ENCODE measurements around the gene CELSR1.

GRCh38 chr22:46357711-46358520 lies 179.5 kb downstream of the CELSR1 start:
- TF ChIP-seq, protein P1, sequence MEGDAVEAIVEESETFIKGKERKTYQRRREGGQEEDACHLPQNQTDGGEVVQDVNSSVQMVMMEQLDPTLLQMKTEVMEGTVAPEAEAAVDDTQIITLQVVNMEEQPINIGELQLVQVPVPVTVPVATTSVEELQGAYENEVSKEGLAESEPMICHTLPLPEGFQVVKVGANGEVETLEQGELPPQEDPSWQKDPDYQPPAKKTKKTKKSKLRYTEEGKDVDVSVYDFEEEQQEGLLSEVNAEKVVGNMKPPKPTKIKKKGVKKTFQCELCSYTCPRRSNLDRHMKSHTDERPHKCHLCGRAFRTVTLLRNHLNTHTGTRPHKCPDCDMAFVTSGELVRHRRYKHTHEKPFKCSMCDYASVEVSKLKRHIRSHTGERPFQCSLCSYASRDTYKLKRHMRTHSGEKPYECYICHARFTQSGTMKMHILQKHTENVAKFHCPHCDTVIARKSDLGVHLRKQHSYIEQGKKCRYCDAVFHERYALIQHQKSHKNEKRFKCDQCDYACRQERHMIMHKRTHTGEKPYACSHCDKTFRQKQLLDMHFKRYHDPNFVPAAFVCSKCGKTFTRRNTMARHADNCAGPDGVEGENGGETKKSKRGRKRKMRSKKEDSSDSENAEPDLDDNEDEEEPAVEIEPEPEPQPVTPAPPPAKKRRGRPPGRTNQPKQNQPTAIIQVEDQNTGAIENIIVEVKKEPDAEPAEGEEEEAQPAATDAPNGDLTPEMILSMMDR (IDR thresholded peaks at IDR 0.05) = no peak
- TF ChIP-seq POLR2A (IDR thresholded peaks at IDR 0.05) = no peak

Measured in ovary (tissue), 3 donors.